Measurements from ENCODE around the gene SPHK1. TPM values are rescaled to one million over a fixed set of nuclear protein-coding genes. Genes with fewer than 3 reads are reported as not detected.

The SPHK1 gene
- total RNA-seq, 4 donors from 2014 or later: 0.66 to 5.0 (median 2.5) TPM

- in situ Hi-C loops (cut with MboI; ENCODE audit: low sequenced_read_pairs in 4 of 4) (no loop called here), intact Hi-C loops (cut with DNase I; ENCODE audit: low total_unique reads) (no loop called here)
- Histone ChIP-seq H3K9me3 (no peaks in the 10 kb centered on the region), H3K4me1 (peaks cover 7 to 13% of the 10 kb centered on the region in 2 donors), H3K27ac (no peak overlapping the region), H3K27me3 (peaks cover 0 to 12% (median 3%) of the 10 kb centered on the region in 3 donors), H3K4me3 (no peak overlapping the region), H3K36me3 (no peaks in the 10 kb centered on the region)
- ATAC-seq: no peak
- no peak for DNase-seq
- TF ChIP-seq, protein P1, sequence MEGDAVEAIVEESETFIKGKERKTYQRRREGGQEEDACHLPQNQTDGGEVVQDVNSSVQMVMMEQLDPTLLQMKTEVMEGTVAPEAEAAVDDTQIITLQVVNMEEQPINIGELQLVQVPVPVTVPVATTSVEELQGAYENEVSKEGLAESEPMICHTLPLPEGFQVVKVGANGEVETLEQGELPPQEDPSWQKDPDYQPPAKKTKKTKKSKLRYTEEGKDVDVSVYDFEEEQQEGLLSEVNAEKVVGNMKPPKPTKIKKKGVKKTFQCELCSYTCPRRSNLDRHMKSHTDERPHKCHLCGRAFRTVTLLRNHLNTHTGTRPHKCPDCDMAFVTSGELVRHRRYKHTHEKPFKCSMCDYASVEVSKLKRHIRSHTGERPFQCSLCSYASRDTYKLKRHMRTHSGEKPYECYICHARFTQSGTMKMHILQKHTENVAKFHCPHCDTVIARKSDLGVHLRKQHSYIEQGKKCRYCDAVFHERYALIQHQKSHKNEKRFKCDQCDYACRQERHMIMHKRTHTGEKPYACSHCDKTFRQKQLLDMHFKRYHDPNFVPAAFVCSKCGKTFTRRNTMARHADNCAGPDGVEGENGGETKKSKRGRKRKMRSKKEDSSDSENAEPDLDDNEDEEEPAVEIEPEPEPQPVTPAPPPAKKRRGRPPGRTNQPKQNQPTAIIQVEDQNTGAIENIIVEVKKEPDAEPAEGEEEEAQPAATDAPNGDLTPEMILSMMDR (IDR thresholded peaks at IDR 0.05 in 4 of 5, conservative IDR thresholded peaks at IDR 0.05 in 1 of 5): no peak
- TF ChIP-seq POLR2A (IDR thresholded peaks at IDR 0.05): no peak
Measured at GRCh38 chr17:76379275-76379641, 5.2 kb upstream of the SPHK1 start.

- H3K36me3 ChIP-seq: no peaks in the 10 kb centered on the region
- no peak for DNase-seq
- H3K27me3 ChIP-seq: peaks cover 0 to 12% (median 3%) of the 10 kb centered on the region in 3 donors
Measured at GRCh38 chr17:76379646-76380376, 4.6 kb upstream of the SPHK1 start.

DNA sequence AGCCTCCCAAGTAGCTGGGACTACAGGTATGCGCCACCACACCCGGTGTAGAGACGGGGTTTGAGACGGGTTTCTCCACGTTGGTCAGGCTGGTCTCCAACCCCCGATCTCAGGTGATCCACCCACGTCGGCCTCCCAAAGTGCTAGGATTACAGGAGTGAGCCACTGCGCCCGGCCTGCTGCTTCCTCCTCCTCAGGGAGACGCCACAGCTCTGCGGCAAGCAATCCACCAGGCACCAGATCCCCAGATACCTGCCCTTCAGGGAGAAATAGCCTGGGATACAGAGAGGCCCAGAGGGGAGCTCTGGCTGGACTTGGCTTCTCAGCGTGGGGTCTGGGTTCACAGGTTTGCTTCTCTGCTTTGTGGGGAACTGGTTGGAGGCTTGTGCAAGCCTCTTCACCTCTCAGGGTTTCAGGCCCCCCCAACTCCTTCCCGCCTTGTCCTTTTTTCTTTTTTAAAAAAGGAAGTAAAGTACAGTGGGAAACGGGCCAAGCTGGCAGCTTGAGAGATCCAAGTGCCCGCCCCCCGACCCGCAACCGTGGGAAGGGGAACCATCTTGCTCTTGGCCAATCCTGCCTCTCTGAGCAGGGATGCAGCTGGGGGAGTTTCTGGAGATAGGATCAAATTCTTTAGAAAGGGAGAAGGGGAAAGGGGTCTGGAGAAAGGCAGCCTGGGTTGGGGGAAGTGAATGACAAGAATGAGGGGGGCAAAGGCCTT lies 2.6 kb upstream of the SPHK1 start:
- in situ Hi-C loops (cut with MboI; ENCODE audit: low sequenced_read_pairs in 4 of 4) (no loop called here), intact Hi-C loops (cut with DNase I; ENCODE audit: low total_unique reads) (no loop called here)
- Histone ChIP-seq H3K36me3 (no peaks in the 10 kb centered on the region), H3K9me3 (no peaks in the 10 kb centered on the region), H3K27ac (no peak overlapping the region), H3K27me3 (peaks cover 0 to 12% (median 5%) of the 10 kb centered on the region in 3 donors), H3K4me3 (peak overlapping the region in 1 of 4 donors; percentile 61), H3K4me1 (peaks cover 21 to 29% of the 10 kb centered on the region in 2 donors)
- DNase-seq (no peak), ATAC-seq (no peak)
- TF ChIP-seq, protein P1 (IDR thresholded peaks at IDR 0.05 in 4 of 5, conservative IDR thresholded peaks at IDR 0.05 in 1 of 5): no peak
- no peak for TF ChIP-seq POLR2A (IDR thresholded peaks at IDR 0.05)

More at GRCh38 chr17:76379646-76380376, 4.6 kb upstream of the SPHK1 start:
- Histone ChIP-seq H3K27ac (no peak overlapping the region), H3K9me3 (no peaks in the 10 kb centered on the region), H3K4me3 (no peak overlapping the region), H3K4me1 (peaks cover 8 to 13% of the 10 kb centered on the region in 2 donors)
- intact Hi-C loops (cut with DNase I; ENCODE audit: low total_unique reads) (no loop called here), in situ Hi-C loops (cut with MboI; ENCODE audit: low sequenced_read_pairs in 4 of 4) (no loop called here)
- no peak for ATAC-seq
- TF ChIP-seq POLR2A (IDR thresholded peaks at IDR 0.05): no peak
- TF ChIP-seq, protein P1 (IDR thresholded peaks at IDR 0.05 in 4 of 5, conservative IDR thresholded peaks at IDR 0.05 in 1 of 5): no peak

DNA sequence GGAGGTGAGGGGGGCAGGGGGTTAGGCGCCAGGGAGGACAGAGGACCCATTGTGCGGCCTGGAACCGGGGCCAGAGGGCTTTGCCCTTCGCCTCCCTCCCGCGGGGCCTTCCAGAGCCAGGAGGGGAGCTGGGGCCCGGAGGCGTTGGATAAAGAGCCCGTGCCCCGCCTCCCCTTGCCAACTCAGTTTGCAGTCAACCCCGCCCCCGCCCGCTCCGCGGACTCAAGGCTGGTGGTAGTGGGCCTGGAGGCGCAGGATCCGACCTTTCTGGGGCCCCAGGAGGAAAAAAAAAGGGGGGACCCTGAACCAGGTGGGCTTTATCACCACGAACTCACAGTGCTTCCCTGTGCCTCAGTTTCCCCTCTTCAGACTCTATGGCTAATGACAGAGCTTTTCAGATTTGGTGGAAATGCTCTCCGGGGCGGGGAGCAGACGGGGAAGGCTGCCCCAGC lies 2.0 kb upstream of the SPHK1 start:
- ATAC-seq: no peak
- no peak for DNase-seq
- H3K9me3 ChIP-seq: no peaks in the 10 kb centered on the region
- H3K4me3 ChIP-seq: peak overlapping the region; percentile 44 to 69 (median 62)
- peaks cover 21 to 29% of the 10 kb centered on the region in 2 donors for H3K4me1 ChIP-seq
- H3K36me3 ChIP-seq: no peaks in the 10 kb centered on the region
- TF ChIP-seq, protein P1 (IDR thresholded peaks at IDR 0.05 in 4 of 5, conservative IDR thresholded peaks at IDR 0.05 in 1 of 5): no peak
- TF ChIP-seq POLR2A (IDR thresholded peaks at IDR 0.05): no peak
- H3K27ac ChIP-seq: peak overlapping the region in 3 of 4 donors; percentile 64 to 79 (median 72)
- intact Hi-C loops (cut with DNase I; ENCODE audit: low total_unique reads) (no loop called here), in situ Hi-C loops (cut with MboI; ENCODE audit: low sequenced_read_pairs in 4 of 4) (no loop called here)
- H3K27me3 ChIP-seq: peaks cover 0 to 12% (median 5%) of the 10 kb centered on the region in 3 donors

Data from gastrocnemius medialis (tissue), 4 donors.